ENCODE results near the gene CYTH1.
"Not testable (repeated sequence)": the region's sequence is repeated elsewhere in the genome, so short reads cannot be mapped to it uniquely, and the experiment has no call there.

Gene CYTH1

GRCh38 chr17:78753316-78754250, 28.5 kb downstream of the CYTH1 start:
- no peak for DNase-seq

GRCh38 chr17:78751447-78752161, 30.5 kb downstream of the CYTH1 start:
- no peak for DNase-seq

GRCh38 chr17:78751000-78751399, 31.1 kb downstream of the CYTH1 start:
- DNase-seq = not testable (repeated sequence)

GRCh38 chr17:78748730-78749317, 33.2 kb downstream of the CYTH1 start:
- no peak for DNase-seq

GRCh38 chr17:78748048-78748729, 33.9 kb downstream of the CYTH1 start:
- no peak for DNase-seq

- DNase-seq = no peak
These were observed 34.6 kb downstream of the CYTH1 start for GRCh38 chr17:78747488-78747887.

- DNase-seq = no peak
These were observed 35.2 kb downstream of the CYTH1 start for GRCh38 chr17:78746949-78747269.

- DNase-seq = no peak
These were observed 35.7 kb downstream of the CYTH1 start for GRCh38 chr17:78746263-78746948.

- no peak for DNase-seq
These were observed 36.5 kb downstream of the CYTH1 start for GRCh38 chr17:78745407-78746088.

GRCh38 chr17:78742901-78743300, 39.2 kb downstream of the CYTH1 start:
- no peak for DNase-seq

- DNase-seq = no peak
These were observed 40.3 kb downstream of the CYTH1 start for GRCh38 chr17:78741644-78742284.

- no peak for DNase-seq
These were observed 42.6 kb downstream of the CYTH1 start for GRCh38 chr17:78739331-78739931.

GRCh38 chr17:78738698-78739097, 43.4 kb downstream of the CYTH1 start:
- no peak for DNase-seq

- no peak for DNase-seq
These were observed 43.8 kb downstream of the CYTH1 start for GRCh38 chr17:78738278-78738677.

- no peak for DNase-seq
These were observed 44.7 kb downstream of the CYTH1 start for GRCh38 chr17:78737332-78737731.

GRCh38 chr17:78736526-78737079, 45.5 kb downstream of the CYTH1 start:
- peak; percentile 68 for DNase-seq

- no peak for DNase-seq
These were observed 46.1 kb downstream of the CYTH1 start for GRCh38 chr17:78735832-78736525.

- DNase-seq = no peak
These were observed 47.1 kb downstream of the CYTH1 start for GRCh38 chr17:78734793-78735641.

GRCh38 chr17:78732354-78732753, 49.7 kb downstream of the CYTH1 start:
- DNase-seq = no peak

All from left hindlimb (tissue), 1 donor.